GM12891 (cell line): Measurements from ENCODE around the gene FHL1.

ENCODE experiments used
- POLR2A ChIP-seq: IDR thresholded peaks from 2 replicates; pipeline ENCODE4 v1.6.1; 2011; ENCODE audit warnings: low read depth, low read length, control low read depth
- POLR2AphosphoS5 ChIP-seq: IDR thresholded peaks from 2 replicates; pipeline ENCODE4 v1.6.1; 2011; ENCODE audit warnings: low read depth, low read length, control low read depth

DNA sequence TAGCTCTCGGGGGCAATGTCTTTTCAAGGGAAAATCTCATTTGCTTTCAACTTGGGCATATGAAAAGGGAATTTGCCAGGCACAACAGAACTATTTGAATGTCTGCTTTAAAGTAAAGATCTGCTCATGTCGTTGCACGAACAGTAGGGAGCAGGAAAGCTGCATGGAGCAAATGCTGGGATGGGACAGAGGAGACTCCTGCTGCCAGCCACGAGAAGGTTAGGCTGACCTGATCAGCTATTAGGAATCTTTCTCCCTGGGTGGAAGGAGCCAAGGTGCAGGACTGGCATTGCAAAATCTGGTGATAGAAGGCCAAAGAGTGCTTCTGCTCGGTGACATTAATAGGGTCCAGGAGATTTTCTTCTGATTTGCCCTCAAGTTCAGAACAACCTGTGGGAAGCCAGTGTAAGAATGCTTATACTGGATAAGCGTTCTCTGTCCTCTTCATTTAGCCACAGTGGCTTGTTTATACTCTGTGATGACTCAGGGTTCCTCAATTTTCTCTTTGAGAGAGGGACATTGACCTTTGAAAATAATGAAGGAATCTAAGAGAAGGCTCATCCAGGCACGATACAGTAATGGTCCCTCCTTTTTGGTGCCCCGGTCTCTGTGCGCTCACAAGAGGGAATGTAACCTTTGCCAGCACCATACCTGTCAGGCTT lies 22.9 kb downstream of the FHL1 start:
- TF ChIP-seq POLR2A (no peak), POLR2AphosphoS5 (no peak)
